Chondrocyte (in vitro differentiated cells): Measurements from ENCODE around the gene PRR20G. TPM values are rescaled to one million over a fixed set of nuclear protein-coding genes. Genes with fewer than 3 reads are reported as not detected.
"Not testable (repeated sequence)": the region's sequence is repeated elsewhere in the genome, so short reads cannot be mapped to it uniquely, and the experiment has no call there.

Experiments
- DNase-seq: peaks from one replicate; pipeline ENCODE4 v3.0.0; 2021; ENCODE audit warnings: mixed read lengths, low spot score
- H3K27ac Mint-ChIP-seq: one replicate; pipeline ENCODE4 v1.8.0; 2021; ENCODE audit warnings: mild to moderate bottlenecking, moderate library complexity, mixed read lengths; ENCODE audit not compliant: unreplicated experiment
- H3K27me3 Mint-ChIP-seq: 2 replicates; pipeline ENCODE4 v1.8.0; 2021; ENCODE audit warnings: low read depth, mixed read lengths
- H3K36me3 Mint-ChIP-seq: 2 replicates; pipeline ENCODE4 v1.8.0; 2021; ENCODE audit warnings: low read depth, mixed read lengths
- H3K4me1 Mint-ChIP-seq: 2 replicates; pipeline ENCODE4 v1.8.0; 2021; ENCODE audit warnings: low read depth, mild to moderate bottlenecking, mixed read lengths
- H3K4me3 Mint-ChIP-seq: one replicate; pipeline ENCODE4 v1.8.0; 2021; ENCODE audit warnings: mild to moderate bottlenecking, moderate library complexity, mixed read lengths; ENCODE audit not compliant: unreplicated experiment
- H3K9me3 Mint-ChIP-seq: 2 replicates; pipeline ENCODE4 v1.8.0; 2021; ENCODE audit warnings: low read depth, mixed read lengths
- total RNA-seq: library from RNA; stranded (reverse); gene quantifications from 3 replicates; pipeline ENCODE4 v1.2.1, GENCODE V29; 2021
- TF ChIP-seq, protein P1 (sequence below): fragments of 200-600 bp; sonication (generic); IDR thresholded peaks from 2 replicates; pipeline ENCODE4 v1.5.0; 2021; ENCODE audit warnings: antibody characterized with exemption, mild to moderate bottlenecking, moderate library complexity

The PRR20G gene
- total RNA-seq, 1 donor from 2014 or later, result not detected

DNA sequence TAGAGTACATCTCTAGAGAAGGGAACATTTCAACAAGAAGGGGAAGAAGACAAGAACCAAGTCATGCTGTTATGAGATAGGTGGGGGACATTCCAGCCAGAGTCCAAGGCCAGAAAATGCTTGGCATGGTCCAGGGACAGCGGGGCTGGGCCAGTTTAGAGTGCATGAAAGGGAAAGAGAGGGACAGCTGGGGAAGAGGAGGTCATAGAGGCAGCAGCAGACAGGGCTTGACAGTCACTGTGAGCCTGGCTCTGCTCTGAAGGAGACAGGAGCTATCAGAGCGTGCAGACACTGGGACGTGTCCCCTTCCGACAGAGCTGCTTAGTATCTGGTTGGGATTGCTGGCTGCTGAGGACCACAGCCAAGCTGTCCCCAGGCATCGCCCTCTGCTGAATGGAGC, 35.7 kb upstream of the PRR20G start:
- Mint-ChIP-seq H3K27ac (no peak overlapping the region), H3K9me3 (no peaks in the 10 kb centered on the region), H3K27me3 (peaks cover 17% of the 10 kb centered on the region), H3K4me1 (no peaks in the 10 kb centered on the region), H3K36me3 (no peaks in the 10 kb centered on the region), H3K4me3 (no peak overlapping the region)
- TF ChIP-seq, protein P1, sequence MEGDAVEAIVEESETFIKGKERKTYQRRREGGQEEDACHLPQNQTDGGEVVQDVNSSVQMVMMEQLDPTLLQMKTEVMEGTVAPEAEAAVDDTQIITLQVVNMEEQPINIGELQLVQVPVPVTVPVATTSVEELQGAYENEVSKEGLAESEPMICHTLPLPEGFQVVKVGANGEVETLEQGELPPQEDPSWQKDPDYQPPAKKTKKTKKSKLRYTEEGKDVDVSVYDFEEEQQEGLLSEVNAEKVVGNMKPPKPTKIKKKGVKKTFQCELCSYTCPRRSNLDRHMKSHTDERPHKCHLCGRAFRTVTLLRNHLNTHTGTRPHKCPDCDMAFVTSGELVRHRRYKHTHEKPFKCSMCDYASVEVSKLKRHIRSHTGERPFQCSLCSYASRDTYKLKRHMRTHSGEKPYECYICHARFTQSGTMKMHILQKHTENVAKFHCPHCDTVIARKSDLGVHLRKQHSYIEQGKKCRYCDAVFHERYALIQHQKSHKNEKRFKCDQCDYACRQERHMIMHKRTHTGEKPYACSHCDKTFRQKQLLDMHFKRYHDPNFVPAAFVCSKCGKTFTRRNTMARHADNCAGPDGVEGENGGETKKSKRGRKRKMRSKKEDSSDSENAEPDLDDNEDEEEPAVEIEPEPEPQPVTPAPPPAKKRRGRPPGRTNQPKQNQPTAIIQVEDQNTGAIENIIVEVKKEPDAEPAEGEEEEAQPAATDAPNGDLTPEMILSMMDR, result no peak
- DNase-seq, result no peak

DNA sequence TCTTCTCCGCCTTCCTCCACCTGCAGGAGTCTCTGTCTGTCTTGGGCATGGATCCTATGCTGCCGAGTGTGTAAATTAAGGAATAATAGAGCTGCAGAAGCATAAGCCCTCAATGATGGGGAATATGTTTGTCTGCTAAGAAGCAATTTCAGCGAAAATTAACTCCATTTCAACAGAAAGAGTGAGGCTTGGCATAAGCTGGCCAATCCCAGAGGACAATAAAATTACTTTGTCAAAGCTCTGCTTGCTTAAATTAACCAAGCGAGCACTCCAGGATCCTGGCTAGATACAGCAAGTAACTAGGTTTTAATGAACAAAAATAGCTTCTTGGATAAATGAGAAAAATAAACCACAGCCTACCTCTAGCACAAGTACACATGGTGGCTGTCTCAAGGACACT, 33.5 kb upstream of the PRR20G start:
- TF ChIP-seq, protein P1, result no peak
- H3K36me3 Mint-ChIP-seq, result no peaks in the 10 kb centered on the region
- DNase-seq, result no peak
- H3K4me3 Mint-ChIP-seq, result no peak overlapping the region
- H3K4me1 Mint-ChIP-seq, result no peaks in the 10 kb centered on the region
- no peaks in the 10 kb centered on the region for H3K9me3 Mint-ChIP-seq
- H3K27me3 Mint-ChIP-seq, result peaks cover 21% of the 10 kb centered on the region
- H3K27ac Mint-ChIP-seq, result no peak overlapping the region

DNA sequence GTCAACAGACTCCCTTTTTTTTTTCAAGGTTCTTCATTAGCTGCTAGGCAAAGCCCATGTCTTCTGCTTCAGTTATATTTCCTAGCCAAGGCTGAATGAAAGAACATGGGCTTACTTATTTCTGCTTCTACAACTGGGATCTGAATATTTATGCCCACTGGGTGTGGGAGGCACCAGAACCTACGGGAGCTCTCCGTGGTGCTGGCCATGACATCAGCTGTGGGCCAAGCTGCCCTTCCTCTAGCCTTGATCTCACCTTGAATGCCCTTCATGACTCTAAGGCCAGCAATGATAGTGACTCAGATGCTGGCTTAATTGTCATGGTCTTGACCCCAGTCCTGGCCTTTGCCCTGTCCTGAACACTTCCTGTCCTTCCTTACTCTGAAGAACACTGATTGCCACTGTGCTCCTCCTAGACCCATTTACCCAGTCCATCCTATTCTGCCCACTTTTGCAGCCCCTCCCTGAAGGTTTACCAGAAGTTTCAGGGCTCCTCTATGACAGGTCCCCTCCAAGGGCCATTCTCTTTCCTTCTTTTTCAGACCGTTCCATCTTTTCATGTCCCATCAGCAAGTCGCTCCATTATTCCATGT, 32.8 kb upstream of the PRR20G start:
- TF ChIP-seq, protein P1, result no peak
- Mint-ChIP-seq H3K27ac (no peak overlapping the region), H3K27me3 (peaks cover 21% of the 10 kb centered on the region), H3K36me3 (no peaks in the 10 kb centered on the region), H3K4me3 (no peak overlapping the region), H3K9me3 (no peaks in the 10 kb centered on the region), H3K4me1 (no peaks in the 10 kb centered on the region)
- no peak for DNase-seq

DNA sequence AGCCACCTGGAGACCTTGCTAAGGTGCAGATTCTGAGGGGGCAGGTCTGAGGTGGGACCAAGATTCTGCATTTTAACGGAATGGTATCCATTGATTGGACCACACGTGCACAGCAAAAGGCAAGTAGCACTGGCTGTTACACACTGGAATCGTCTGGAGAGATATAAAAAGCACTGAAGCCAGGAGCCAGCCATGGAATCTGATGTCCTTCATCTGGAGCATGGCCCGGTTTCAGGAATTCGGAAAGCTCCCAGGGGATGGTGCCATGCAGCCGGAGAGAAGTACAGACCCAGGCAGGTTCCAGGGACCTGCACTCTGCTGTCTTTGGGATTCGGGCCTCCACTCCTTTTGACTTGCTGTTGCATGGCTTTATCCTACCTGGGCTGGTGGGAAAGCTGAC, 28.8 kb upstream of the PRR20G start:
- H3K27me3 Mint-ChIP-seq, result peaks cover 32% of the 10 kb centered on the region
- DNase-seq, result no peak
- H3K4me3 Mint-ChIP-seq, result no peak overlapping the region
- H3K4me1 Mint-ChIP-seq, result no peaks in the 10 kb centered on the region
- no peaks in the 10 kb centered on the region for H3K36me3 Mint-ChIP-seq
- TF ChIP-seq, protein P1, result no peak
- no peak overlapping the region for H3K27ac Mint-ChIP-seq
- H3K9me3 Mint-ChIP-seq, result no peaks in the 10 kb centered on the region

DNA sequence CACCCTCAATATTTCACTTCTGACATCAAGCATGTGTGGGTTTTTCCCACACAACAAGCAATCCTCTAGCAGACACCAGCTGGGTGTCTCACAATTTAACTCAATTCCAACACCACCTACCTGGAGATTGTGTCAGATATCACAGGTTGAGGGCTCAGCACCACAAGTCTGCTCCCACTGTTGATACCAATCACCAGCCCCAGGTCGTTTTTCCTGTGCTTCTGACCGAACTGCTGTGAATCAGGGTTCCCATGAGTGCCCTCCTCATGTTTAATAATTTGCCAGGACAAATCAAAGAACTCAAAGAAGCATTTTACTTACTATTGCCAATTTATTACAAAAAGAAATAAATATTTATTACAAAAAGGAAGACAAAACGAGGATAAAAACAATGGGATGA, 25.0 kb upstream of the PRR20G start:
- Mint-ChIP-seq H3K4me3 (no peak overlapping the region), H3K9me3 (no peaks in the 10 kb centered on the region), H3K36me3 (no peaks in the 10 kb centered on the region), H3K27me3 (peaks cover 36% of the 10 kb centered on the region), H3K27ac (no peak overlapping the region), H3K4me1 (no peaks in the 10 kb centered on the region)
- TF ChIP-seq, protein P1, result no peak
- no peak for DNase-seq

DNA sequence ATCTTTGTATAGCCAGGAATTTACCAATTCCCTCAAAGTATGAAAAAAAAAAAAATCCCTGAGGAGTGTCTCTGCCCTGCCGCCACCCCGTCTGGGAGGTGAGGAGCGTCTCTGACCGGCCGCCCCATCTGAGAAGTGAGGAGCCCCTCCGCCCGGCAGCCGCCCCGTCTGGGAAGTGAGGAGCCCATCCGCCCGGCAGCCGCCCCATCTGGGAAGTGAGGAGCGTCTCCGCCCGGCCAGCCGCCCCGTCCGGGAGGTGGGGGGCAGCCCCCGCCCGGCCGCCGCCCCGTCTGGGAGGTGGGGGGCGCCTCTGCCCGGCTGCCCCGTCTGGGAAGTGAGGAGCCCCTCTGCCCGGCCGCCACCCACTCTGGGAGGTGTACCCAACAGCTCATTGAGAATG, 21.0 kb upstream of the PRR20G start:
- H3K27ac Mint-ChIP-seq, H3K36me3 Mint-ChIP-seq, H3K4me1 Mint-ChIP-seq, H3K9me3 Mint-ChIP-seq, DNase-seq, H3K4me3 Mint-ChIP-seq: not testable (repeated sequence)
- peaks cover 42% of the 10 kb centered on the region for H3K27me3 Mint-ChIP-seq
